AG10803 (cell line): ENCODE results near the gene SLAMF1.

Source experiments
- DNase-seq: peaks from one replicate; pipeline ENCODE4 v3.0.0; 2010; ENCODE audit warnings: low read depth
- H3K4me3 ChIP-seq: 2 replicates; pipeline ENCODE4 v1.5.1; 2011; ENCODE audit warnings: mild to moderate bottlenecking, low read length, control low read depth
- TF ChIP-seq, protein P1 (sequence below): conservative IDR thresholded peaks from 2 replicates; pipeline ENCODE4 v1.5.1; 2011; ENCODE audit warnings: mild to moderate bottlenecking, low read length, control low read depth, inconsistent platforms

The SLAMF1 gene

DNA sequence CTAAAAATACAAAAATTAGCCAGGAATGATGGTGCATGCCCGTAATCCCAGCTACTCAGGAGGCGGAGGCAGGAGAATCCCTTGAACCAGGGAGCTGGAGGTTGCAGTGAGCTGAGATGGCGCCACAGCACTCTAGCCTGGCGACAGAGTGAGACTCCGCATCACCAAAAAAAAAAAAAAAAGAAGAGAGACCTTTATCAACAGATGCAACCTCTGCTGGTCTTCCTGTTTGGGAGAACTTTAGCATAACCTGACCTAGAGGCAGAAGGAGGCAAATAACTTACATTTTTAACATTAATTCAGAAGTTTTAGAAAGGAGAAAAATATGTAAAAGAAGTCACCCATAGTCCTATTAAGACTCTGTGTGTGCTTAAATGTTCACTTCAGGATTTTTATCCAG lies 32.4 kb downstream of the SLAMF1 start:
- no peak for DNase-seq
- H3K4me3 ChIP-seq, result no peak overlapping the region
- TF ChIP-seq, protein P1, sequence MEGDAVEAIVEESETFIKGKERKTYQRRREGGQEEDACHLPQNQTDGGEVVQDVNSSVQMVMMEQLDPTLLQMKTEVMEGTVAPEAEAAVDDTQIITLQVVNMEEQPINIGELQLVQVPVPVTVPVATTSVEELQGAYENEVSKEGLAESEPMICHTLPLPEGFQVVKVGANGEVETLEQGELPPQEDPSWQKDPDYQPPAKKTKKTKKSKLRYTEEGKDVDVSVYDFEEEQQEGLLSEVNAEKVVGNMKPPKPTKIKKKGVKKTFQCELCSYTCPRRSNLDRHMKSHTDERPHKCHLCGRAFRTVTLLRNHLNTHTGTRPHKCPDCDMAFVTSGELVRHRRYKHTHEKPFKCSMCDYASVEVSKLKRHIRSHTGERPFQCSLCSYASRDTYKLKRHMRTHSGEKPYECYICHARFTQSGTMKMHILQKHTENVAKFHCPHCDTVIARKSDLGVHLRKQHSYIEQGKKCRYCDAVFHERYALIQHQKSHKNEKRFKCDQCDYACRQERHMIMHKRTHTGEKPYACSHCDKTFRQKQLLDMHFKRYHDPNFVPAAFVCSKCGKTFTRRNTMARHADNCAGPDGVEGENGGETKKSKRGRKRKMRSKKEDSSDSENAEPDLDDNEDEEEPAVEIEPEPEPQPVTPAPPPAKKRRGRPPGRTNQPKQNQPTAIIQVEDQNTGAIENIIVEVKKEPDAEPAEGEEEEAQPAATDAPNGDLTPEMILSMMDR, result no peak

DNA sequence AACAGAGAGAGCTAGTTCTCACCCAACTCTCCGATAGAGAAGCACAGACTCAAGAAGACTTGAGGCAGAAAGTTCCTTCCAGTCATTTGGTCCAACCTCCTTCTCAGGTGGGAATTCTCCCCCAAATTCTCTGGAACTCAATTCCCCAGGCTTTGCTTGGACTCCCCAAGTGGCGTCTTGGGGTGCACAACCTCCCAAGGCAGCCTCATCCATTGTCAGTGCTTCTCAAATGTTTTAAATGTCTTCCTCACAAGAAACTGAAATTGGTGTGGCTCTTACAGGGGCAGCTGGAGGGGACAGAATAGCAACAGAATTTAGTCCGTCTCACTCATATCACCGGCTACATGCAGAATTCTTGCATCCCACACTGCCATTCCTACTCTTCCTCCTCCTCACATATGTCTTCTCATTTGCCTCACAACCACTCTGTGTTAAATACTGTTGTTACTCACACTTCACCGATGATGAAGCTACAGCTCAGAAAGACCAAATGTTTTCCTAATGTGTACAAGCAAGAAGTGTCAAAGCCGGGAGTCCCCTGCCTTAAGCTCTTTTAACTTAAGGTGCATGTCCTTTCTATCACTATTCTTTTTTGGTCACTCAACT lies 34.1 kb downstream of the SLAMF1 start:
- DNase-seq, result no peak
- H3K4me3 ChIP-seq, result no peak overlapping the region
- TF ChIP-seq, protein P1, result no peak

DNA sequence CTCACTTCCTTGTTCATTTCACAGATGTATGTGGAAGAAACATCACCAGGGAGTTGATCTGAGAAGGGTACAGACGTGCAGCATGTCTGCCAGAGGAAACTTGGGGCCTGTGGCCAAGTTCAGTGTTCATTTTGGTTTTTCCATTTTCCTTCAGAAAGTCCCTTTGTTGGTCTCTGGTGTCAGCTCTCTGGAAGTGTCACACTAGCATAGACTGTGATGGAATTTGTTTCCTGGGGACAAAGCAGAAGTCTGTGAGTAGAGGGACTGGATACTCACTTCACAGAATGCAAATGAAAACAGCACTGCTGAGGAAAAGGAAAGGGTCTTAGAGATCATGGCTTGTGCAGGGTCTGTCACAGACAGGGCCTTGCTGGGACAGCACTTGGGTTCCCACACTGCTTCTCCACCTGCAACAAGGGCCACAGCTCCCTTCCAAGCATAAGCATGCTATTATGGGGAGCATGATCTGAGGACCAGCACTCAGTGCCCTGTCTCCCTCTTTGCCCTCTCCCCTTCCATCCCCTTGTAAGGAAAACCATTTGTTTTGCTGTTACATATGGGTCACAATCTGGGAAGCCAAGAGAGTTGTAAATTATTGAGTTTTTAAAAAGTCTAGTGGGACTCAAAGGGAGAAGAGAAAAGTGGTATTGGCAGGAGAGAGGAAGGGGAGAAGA lies 36.1 kb downstream of the SLAMF1 start:
- TF ChIP-seq, protein P1, result no peak
- no peak overlapping the region for H3K4me3 ChIP-seq
- DNase-seq, result no peak

DNA sequence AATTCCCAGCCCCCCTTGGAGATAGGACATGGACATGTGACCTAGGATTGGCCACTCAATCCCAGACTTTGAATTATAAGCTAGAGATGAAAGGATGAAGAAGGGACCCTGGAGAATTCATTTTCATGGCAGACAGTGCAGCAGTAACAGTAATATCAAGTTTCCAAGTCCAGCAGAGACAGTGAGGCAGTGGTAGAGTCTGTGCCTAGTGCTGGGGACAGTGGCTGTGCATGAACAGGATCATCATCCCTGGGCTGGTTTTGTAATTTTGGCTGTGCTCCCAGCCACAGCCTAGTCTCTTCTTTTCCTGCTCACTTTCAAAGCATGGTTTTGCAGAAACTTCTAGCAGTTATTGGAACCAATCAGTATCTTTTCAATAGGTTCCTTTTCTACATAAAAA lies 37.9 kb downstream of the SLAMF1 start:
- DNase-seq, result no peak
- no peak overlapping the region for H3K4me3 ChIP-seq
- TF ChIP-seq, protein P1, result no peak

DNA sequence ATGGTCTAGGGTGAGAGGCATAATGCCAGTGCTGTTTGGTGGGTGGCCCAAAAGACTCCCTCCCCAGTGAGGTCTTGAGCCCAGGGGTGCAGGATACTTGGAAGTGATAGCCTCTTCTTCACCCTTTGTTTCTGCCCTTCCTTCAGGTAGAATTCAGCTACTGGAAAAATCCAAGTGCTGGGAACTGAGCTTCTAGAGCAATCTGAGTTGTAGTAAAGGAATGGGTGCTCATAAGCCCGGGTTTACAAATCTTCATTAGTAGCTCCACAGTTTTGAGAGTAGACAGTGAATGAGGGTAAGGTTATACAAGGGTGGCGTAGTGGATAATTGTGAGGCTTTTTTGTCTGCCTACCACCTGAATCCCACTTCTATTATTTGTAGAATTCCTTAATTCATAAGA lies 38.3 kb downstream of the SLAMF1 start:
- TF ChIP-seq, protein P1, result no peak
- no peak for DNase-seq
- no peak overlapping the region for H3K4me3 ChIP-seq

DNA sequence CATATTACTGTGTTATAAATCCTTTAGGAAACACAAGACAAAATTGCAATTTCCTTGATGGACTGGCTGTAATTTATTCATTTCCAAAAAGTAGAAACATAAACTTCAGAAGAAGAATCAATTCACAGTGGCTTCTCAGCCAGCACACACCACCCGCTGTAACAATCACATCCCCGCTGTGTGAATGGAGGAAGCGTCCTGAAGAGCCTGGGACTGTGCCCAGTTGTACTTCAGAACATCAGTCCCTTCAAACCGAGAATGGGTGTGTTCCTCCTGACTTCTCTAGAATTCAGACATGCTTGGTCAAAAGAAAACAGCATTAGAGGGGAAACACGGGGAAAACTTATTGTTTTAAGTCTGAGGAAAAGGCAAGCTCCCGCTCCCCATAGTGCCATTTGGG lies 38.8 kb downstream of the SLAMF1 start:
- H3K4me3 ChIP-seq, result no peak overlapping the region
- TF ChIP-seq, protein P1, result no peak
- DNase-seq, result no peak

DNA sequence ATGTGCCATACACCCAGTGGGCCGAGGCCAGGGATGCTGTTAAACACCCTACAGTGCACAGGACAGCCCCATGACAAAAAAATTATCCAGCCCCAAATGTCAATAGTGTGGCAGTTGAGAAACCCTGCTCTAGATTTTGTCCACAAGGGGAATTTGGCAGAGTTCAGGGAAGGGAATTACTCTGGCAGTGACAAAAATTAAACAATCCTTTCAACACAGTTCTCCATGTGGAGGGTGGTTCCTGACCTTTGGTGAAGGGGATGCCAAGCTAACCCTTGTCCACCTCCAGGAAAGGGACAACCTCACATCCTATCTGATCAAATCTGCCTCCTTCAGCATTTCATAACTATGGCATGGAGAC lies 39.2 kb downstream of the SLAMF1 start:
- no peak for DNase-seq
- TF ChIP-seq, protein P1, result no peak
- H3K4me3 ChIP-seq, result no peak overlapping the region
